Activated B cell treated with CpG ODN at 0.5 μM for 24 hours (primary cell): Measurements from ENCODE around the gene MPRIP. TPM values are rescaled to one million over a fixed set of nuclear protein-coding genes. Genes with fewer than 3 reads are reported as not detected.
"Not testable (repeated sequence)": the region's sequence is repeated elsewhere in the genome, so short reads cannot be mapped to it uniquely, and the experiment has no call there.

ENCODE experiments used
- ATAC-seq: fragments of 200-7000 bp; cut with Tn5 transposase; one replicate; pipeline ENCODE4 v1.10.0; 2021; ENCODE audit warnings: low read depth, mild to moderate bottlenecking, moderate library complexity
- CTCF ChIA-PET: fragments of 350-600 bp; sonication (Branson Sonifier 250); formaldehyde crosslinking; loops from one replicate; lab custom pipeline; 2021; ENCODE audit warnings: antibody characterized with exemption; lab: Charles Lee
- POLR2A ChIA-PET: fragments of 350-600 bp; sonication (Branson Sonifier 250); formaldehyde crosslinking; loops from one replicate; lab custom pipeline; 2021; ENCODE audit warnings: antibody characterized with exemption; lab: Charles Lee
- DNase-seq: peaks from one replicate; pipeline ENCODE4 v3.0.0; 2022
- H3K27ac Mint-ChIP-seq: one replicate; pipeline ENCODE4 v1.8.0; 2020; ENCODE audit warnings: mixed read lengths
- H3K27me3 Mint-ChIP-seq: one replicate; pipeline ENCODE4 v1.8.0; 2021; ENCODE audit warnings: mixed read lengths
- H3K36me3 Mint-ChIP-seq: one replicate; pipeline ENCODE4 v1.8.0; 2021; ENCODE audit warnings: low read depth, mixed read lengths
- H3K4me1 Mint-ChIP-seq: one replicate; pipeline ENCODE4 v1.8.0; 2021; ENCODE audit warnings: mixed read lengths
- H3K4me3 Mint-ChIP-seq: one replicate; pipeline ENCODE4 v1.8.0; 2020; ENCODE audit warnings: mild to moderate bottlenecking, mixed read lengths
- H3K9me3 Mint-ChIP-seq: one replicate; pipeline ENCODE4 v1.8.0; 2020; ENCODE audit warnings: mixed read lengths
- CTCF ChIP-seq: fragments of 200-600 bp; IDR thresholded peaks from one replicate; pipeline ENCODE4 v1.8.0; 2022; ENCODE audit warnings: antibody characterized with exemption, mild to moderate bottlenecking
- intact Hi-C: fragments of 100-400 bp; cut with micrococcal nuclease; formaldehyde crosslinking; loops from one replicate; pipeline ENCODE4 v1.15.1; 2024
- total RNA-seq: library from RNA; stranded (reverse); gene quantifications from 2 replicates; pipeline ENCODE4 v1.2.3, GENCODE V29; 2022

The MPRIP gene
- total RNA-seq, 1 donor from 2014 or later = 231 TPM

GRCh38 chr17:17181666-17182597, 139.7 kb downstream of the MPRIP start:
- ChIA-PET POLR2A (interaction anchor here (0.9 kb wide), 1 partner anchor 16 kb away, joined by 3 read pairs; no protein-coding TSS in a partner anchor), CTCF (no interaction called here)
- intact Hi-C loops = no loop called here
- no peaks in the 10 kb centered on the region for H3K27me3 Mint-ChIP-seq
- H3K4me3 Mint-ChIP-seq = peak overlapping the region; percentile 57
- peaks cover 48% of the 10 kb centered on the region for H3K4me1 Mint-ChIP-seq
- no peak for DNase-seq
- peak overlapping the region; percentile 84 for H3K27ac Mint-ChIP-seq
- no peaks in the 10 kb centered on the region for H3K9me3 Mint-ChIP-seq
- ATAC-seq = peak; percentile 78
- no peak for TF ChIP-seq CTCF
- H3K36me3 Mint-ChIP-seq = peaks cover 73% of the 10 kb centered on the region

GRCh38 chr17:17182598-17183136, 140.4 kb downstream of the MPRIP start:
- no peak overlapping the region for H3K4me3 Mint-ChIP-seq
- CTCF ChIA-PET = no interaction called here
- H3K27ac Mint-ChIP-seq = peak overlapping the region; percentile 84
- no peak for ATAC-seq
- peaks cover 72% of the 10 kb centered on the region for H3K36me3 Mint-ChIP-seq
- no peaks in the 10 kb centered on the region for H3K27me3 Mint-ChIP-seq
- DNase-seq = no peak
- no peaks in the 10 kb centered on the region for H3K9me3 Mint-ChIP-seq
- POLR2A ChIA-PET = no interaction called here
- intact Hi-C loops = no loop called here
- peaks cover 48% of the 10 kb centered on the region for H3K4me1 Mint-ChIP-seq
- no peak for TF ChIP-seq CTCF

GRCh38 chr17:17183744-17184143, 141.5 kb downstream of the MPRIP start:
- no peak for ATAC-seq
- CTCF ChIA-PET = no interaction called here
- Mint-ChIP-seq H3K36me3 (peaks cover 73% of the 10 kb centered on the region), H3K4me1 (peaks cover 48% of the 10 kb centered on the region), H3K27ac (no peak overlapping the region), H3K27me3 (no peaks in the 10 kb centered on the region), H3K4me3 (no peak overlapping the region), H3K9me3 (no peaks in the 10 kb centered on the region)
- intact Hi-C loops = no loop called here
- POLR2A ChIA-PET = no interaction called here
- no peak for TF ChIP-seq CTCF
- DNase-seq = no peak

- H3K9me3 Mint-ChIP-seq, H3K27me3 Mint-ChIP-seq, intact Hi-C loops, H3K27ac Mint-ChIP-seq, H3K4me3 Mint-ChIP-seq, CTCF ChIA-PET, ATAC-seq, POLR2A ChIA-PET, DNase-seq: not testable (repeated sequence)
- Mint-ChIP-seq H3K36me3 (peaks cover 69% of the 10 kb centered on the region), H3K4me1 (peaks cover 41% of the 10 kb centered on the region)
Measured at GRCh38 chr17:17184985-17185757, 142.9 kb downstream of the MPRIP start.

GRCh38 chr17:17186051-17186450, 143.8 kb downstream of the MPRIP start:
- no peak for TF ChIP-seq CTCF
- Mint-ChIP-seq H3K9me3 (no peaks in the 10 kb centered on the region), H3K4me3 (no peak overlapping the region), H3K27me3 (no peaks in the 10 kb centered on the region), H3K36me3 (peaks cover 62% of the 10 kb centered on the region), H3K27ac (no peak overlapping the region), H3K4me1 (peaks cover 35% of the 10 kb centered on the region)
- POLR2A ChIA-PET = no interaction called here
- intact Hi-C loops = no loop called here
- CTCF ChIA-PET = no interaction called here
- no peak for DNase-seq
- ATAC-seq = no peak
